Mesenchymal stem cell (in vitro differentiated cells and primary cell): ENCODE measurements around the gene CDKN2B.

Experiments
- DNase-seq: peaks from one replicate; pipeline ENCODE4 v3.0.0-alpha.2; 2013
- H2AFZ ChIP-seq: one replicate; pipeline ENCODE4 v1.6.1; 2013; ENCODE audit warnings: low read depth, mild to moderate bottlenecking, control low read depth, inconsistent platforms, low read length, moderate library complexity
- H2AK5ac ChIP-seq: 2 replicates; pipeline ENCODE4 v1.6.1; 2013; ENCODE audit warnings: low read length, moderate library complexity, mild to moderate bottlenecking, inconsistent platforms; ENCODE audit not compliant: severe bottlenecking
- H2BK120ac ChIP-seq: one replicate; pipeline ENCODE4 v1.6.1; 2013; ENCODE audit warnings: low read depth, mild to moderate bottlenecking, inconsistent platforms, low read length, moderate library complexity
- H2BK12ac ChIP-seq, 2 experiments: one replicate each; pipeline ENCODE4 v1.6.1; 2013; ENCODE audit warnings: inconsistent platforms in 2 of 2, low read length in 2 of 2, mild to moderate bottlenecking in 2 of 2, moderate library complexity in 2 of 2, control low read depth in 1 of 2
- H2BK15ac ChIP-seq: one replicate; pipeline ENCODE4 v1.6.1; 2013; ENCODE audit warnings: mild to moderate bottlenecking, low read depth, inconsistent platforms; ENCODE audit not compliant: poor library complexity, severe bottlenecking
- H2BK5ac ChIP-seq: 2 replicates; pipeline ENCODE4 v1.6.1; 2013; ENCODE audit warnings: low read depth, mild to moderate bottlenecking, low read length, control low read depth, inconsistent platforms; ENCODE audit not compliant: poor library complexity, severe bottlenecking
- H3K14ac ChIP-seq, 2 experiments: one replicate each; pipeline ENCODE4 v1.6.1; 2013; ENCODE audit warnings: inconsistent platforms in 2 of 2, low read length in 2 of 2, control low read depth in 1 of 2, mild to moderate bottlenecking in 1 of 2, moderate library complexity in 1 of 2
- H3K18ac ChIP-seq, 2 experiments: one replicate each; pipeline ENCODE4 v1.6.1; 2013; ENCODE audit warnings: inconsistent platforms in 2 of 2, low read length in 2 of 2, control low read depth in 1 of 2, low read depth in 1 of 2, mild to moderate bottlenecking in 1 of 2
- H3K23ac ChIP-seq, 2 experiments: one replicate each; pipeline ENCODE4 v1.6.1; 2013; ENCODE audit warnings: inconsistent platforms in 2 of 2, low read length in 2 of 2, mild to moderate bottlenecking in 2 of 2, moderate library complexity in 2 of 2, control low read depth in 1 of 2
- H3K27ac ChIP-seq: 2 replicates; pipeline ENCODE4 v1.5.1; 2013; ENCODE audit warnings: mild to moderate bottlenecking, moderate library complexity, low read length, control low read depth, inconsistent platforms; ENCODE audit not compliant: poor library complexity, severe bottlenecking
- H3K27me3 ChIP-seq, 2 experiments: 2 replicates each; pipeline versions ENCODE4 v1.6.1 to v1.7.0; 2013; ENCODE audit warnings: low read length in 2 of 2, mild to moderate bottlenecking in 2 of 2, moderate library complexity in 2 of 2, control low read depth in 1 of 2, inconsistent platforms in 1 of 2; ENCODE audit not compliant: control insufficient read depth in 1 of 2, insufficient read depth in 1 of 2
- H3K36me3 ChIP-seq, 2 experiments: 2 replicates each; pipeline versions ENCODE4 v1.6.1 to v1.7.0; 2013; ENCODE audit warnings: low read length in 2 of 2, control low read depth in 1 of 2, inconsistent platforms in 1 of 2, low read depth in 1 of 2, mild to moderate bottlenecking in 1 of 2; ENCODE audit not compliant: insufficient read depth in 2 of 2, control insufficient read depth in 1 of 2
- H3K4ac ChIP-seq, 2 experiments: one replicate each; pipeline ENCODE4 v1.6.1; 2013; ENCODE audit warnings: inconsistent platforms in 2 of 2, low read length in 2 of 2, mild to moderate bottlenecking in 2 of 2, moderate library complexity in 2 of 2, control low read depth in 1 of 2, low read depth in 1 of 2
- H3K4me1 ChIP-seq: 2 replicates; pipeline ENCODE4 v1.6.1; 2013; ENCODE audit warnings: low read depth, low read length, control low read depth; ENCODE audit not compliant: control insufficient read depth, insufficient read depth
- H3K4me2 ChIP-seq: 2 replicates; pipeline ENCODE4 v1.6.1; 2013; ENCODE audit warnings: low read length, mild to moderate bottlenecking, inconsistent platforms; ENCODE audit not compliant: poor library complexity, severe bottlenecking
- H3K4me3 ChIP-seq, 2 experiments: 2 replicates each; pipeline versions ENCODE4 v1.5.1 to v1.7.0; 2013; ENCODE audit warnings: low read length in 2 of 2, mild to moderate bottlenecking in 2 of 2, control low read depth in 1 of 2, low read depth in 1 of 2; ENCODE audit not compliant: insufficient read depth in 1 of 2
- H3K79me1 ChIP-seq: replicated peaks from 2 replicates; pipeline ENCODE4 v1.6.1; 2013; ENCODE audit warnings: mild to moderate bottlenecking, control low read depth, low read length, inconsistent platforms; ENCODE audit not compliant: poor library complexity, severe bottlenecking
- H3K9ac ChIP-seq: 2 replicates; pipeline ENCODE4 v1.7.0; 2013; ENCODE audit warnings: mild to moderate bottlenecking, low read length, moderate library complexity
- H3K9me3 ChIP-seq: 2 replicates; pipeline ENCODE4 v1.7.0; 2013; ENCODE audit warnings: mild to moderate bottlenecking, low read length; ENCODE audit not compliant: control insufficient read depth
- H4K8ac ChIP-seq: one replicate; pipeline ENCODE4 v1.6.1; 2013; ENCODE audit warnings: inconsistent platforms, mild to moderate bottlenecking, low read length, moderate library complexity
- H4K91ac ChIP-seq: one replicate; pipeline ENCODE4 v1.6.1; 2013; ENCODE audit warnings: mild to moderate bottlenecking, low read length, inconsistent platforms
- WGBS: methylation state at CpG from one replicate; pipeline ENCODE4 v1.1.7; 2013; ENCODE audit warnings: mixed read lengths; 5-methylcytosine and 5-hydroxymethylcytosine counted together

The CDKN2B gene

DNA sequence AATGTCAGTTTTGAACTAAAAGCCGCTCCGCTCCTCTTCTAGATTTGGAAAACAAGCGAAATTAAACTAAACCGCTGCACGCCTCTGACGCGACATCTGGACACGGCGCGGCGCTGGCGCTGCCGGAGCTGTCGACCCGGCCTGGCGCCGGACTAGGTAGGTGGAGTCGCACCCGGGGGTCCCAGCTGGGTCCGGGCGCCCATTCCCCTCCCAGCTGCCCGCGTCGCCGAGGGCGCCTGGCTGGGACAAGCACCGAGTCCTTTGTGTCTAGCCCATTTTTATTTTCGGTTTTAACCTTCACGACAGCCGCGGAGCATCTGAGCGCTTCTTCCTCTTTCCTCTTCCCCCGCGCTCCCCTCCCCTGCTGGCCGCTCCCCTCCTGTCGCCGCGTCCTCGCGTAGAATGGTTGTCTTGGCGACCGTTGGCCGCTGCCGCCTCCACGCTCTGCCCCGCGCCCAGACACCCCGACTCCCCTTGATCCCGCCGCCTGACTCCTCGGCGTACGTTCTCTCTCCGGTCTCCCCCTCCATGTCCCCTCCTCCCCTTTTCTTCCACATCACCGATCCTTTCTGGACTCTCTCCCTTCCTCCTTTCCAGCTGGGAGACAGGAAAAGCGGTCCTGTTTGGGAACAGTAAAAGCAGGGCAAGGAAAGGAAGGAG is 14.0 kb downstream of the CDKN2B start:
- peak overlapping the region; percentile 62 for H2BK5ac ChIP-seq
- H3K4ac ChIP-seq: peak overlapping the region; percentile 66 to 98
- peak overlapping the region; percentile 94 for H3K4me2 ChIP-seq
- peak overlapping the region; percentile 49 to 98 for H2BK12ac ChIP-seq
- no peaks in the 10 kb centered on the region for H3K9me3 ChIP-seq
- H3K9ac ChIP-seq: peak overlapping the region; percentile 96
- no peaks in the 10 kb centered on the region for H3K27me3 ChIP-seq
- peak overlapping the region; percentile 86 for H2BK15ac ChIP-seq
- peak overlapping the region; percentile 94 to 99 for H3K18ac ChIP-seq
- peak; percentile 92 for DNase-seq
- H4K8ac ChIP-seq: peak overlapping the region; percentile 98
- peak overlapping the region; percentile 93 to 96 for H3K4me3 ChIP-seq
- peak overlapping the region; percentile 95 for H3K27ac ChIP-seq
- H3K36me3 ChIP-seq: no peaks in the 10 kb centered on the region
- H2BK120ac ChIP-seq: peak overlapping the region; percentile 71
- WGBS: under 1% methylated on average over 51 of the region's 56 CpGs
- H3K23ac ChIP-seq: peak overlapping the region in 1 of 2 experiments; percentile 89
- peak overlapping the region; percentile 9 to 97 for H3K14ac ChIP-seq
- H2AK5ac ChIP-seq: no peak overlapping the region
- H4K91ac ChIP-seq: peak overlapping the region; percentile 87
- peaks cover 13% of the 10 kb centered on the region for H3K79me1 ChIP-seq
- peaks cover 8% of the 10 kb centered on the region for H3K4me1 ChIP-seq
- peak overlapping the region; percentile 98 for H2AFZ ChIP-seq

DNA sequence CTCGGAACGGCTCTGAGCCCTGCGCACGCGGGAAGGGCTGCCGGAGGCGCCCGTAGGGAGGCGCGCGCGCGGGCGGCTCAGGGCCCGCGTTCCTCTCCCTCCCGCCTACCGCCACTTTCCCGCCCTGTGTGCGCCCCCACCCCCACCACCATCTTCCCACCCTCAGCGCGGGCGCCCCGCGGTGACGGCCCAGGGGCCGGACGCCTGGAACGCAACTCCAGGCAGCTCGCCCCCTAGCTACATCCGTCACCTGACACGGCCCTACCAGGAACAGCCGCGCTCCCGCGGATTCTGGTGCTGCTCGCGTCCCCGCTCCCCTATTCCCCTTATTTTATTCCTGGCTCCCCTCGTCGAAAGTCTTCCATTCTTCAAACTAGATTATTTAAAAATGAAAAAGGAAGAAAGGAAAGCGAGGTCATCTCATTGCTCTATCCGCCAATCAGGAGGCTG is 14.5 kb downstream of the CDKN2B start, which contains the start of gene CDKN2B-AS1:
CDKN2B-AS1 (plus strand) TSS at position 236 of the 450 bp plus-strand sequence.
- H2AK5ac ChIP-seq: peak within 1 kb of the TSS; percentile 59
- H3K36me3 ChIP-seq: peaks cover 0 to 2% of the 10 kb centered on the region in 2 experiments
- peak within 1 kb of the TSS; percentile 92 for H4K91ac ChIP-seq
- peak; percentile 89 for DNase-seq
- peak within 1 kb of the TSS; percentile 53 to 98 for H2BK12ac ChIP-seq
- peak within 1 kb of the TSS; percentile 91 to 98 for H3K4ac ChIP-seq
- peak within 1 kb of the TSS; percentile 98 for H4K8ac ChIP-seq
- 0% methylated on average over 33 of the region's 43 CpGs for WGBS
- peak within 1 kb of the TSS; percentile 96 for H3K9ac ChIP-seq
- peak within 1 kb of the TSS; percentile 93 to 96 for H3K4me3 ChIP-seq
- H3K4me1 ChIP-seq: peaks cover 13% of the 10 kb centered on the region
- peak within 1 kb of the TSS; percentile 86 for H2BK15ac ChIP-seq
- peaks cover 17% of the 10 kb centered on the region for H3K79me1 ChIP-seq
- peak within 1 kb of the TSS; percentile 95 for H3K27ac ChIP-seq
- H3K14ac ChIP-seq: peak within 1 kb of the TSS; percentile 9 to 97
- H3K27me3 ChIP-seq: no peaks in the 10 kb centered on the region
- H2AFZ ChIP-seq: peak within 1 kb of the TSS; percentile 98
- H2BK5ac ChIP-seq: peak within 1 kb of the TSS; percentile 89
- no peaks in the 10 kb centered on the region for H3K9me3 ChIP-seq
- H3K18ac ChIP-seq: peak within 1 kb of the TSS; percentile 94 to 99
- peak within 1 kb of the TSS; percentile 95 for H3K4me2 ChIP-seq
- peak within 1 kb of the TSS; percentile 79 for H2BK120ac ChIP-seq
- H3K23ac ChIP-seq: peak within 1 kb of the TSS; percentile 34 to 89

- Histone ChIP-seq H2BK5ac (peak within 1 kb of the TSS; percentile 62), H3K18ac (peak within 1 kb of the TSS; percentile 94 to 99), H2AK5ac (peak within 1 kb of the TSS; percentile 59), H3K14ac (peak within 1 kb of the TSS; percentile 9 to 97), H4K91ac (peak within 1 kb of the TSS; percentile 92), H4K8ac (peak within 1 kb of the TSS; percentile 72), H3K4ac (peak within 1 kb of the TSS; percentile 91 to 98), H3K4me2 (peak within 1 kb of the TSS; percentile 95), H2BK120ac (peak within 1 kb of the TSS; percentile 79), H3K27ac (peak within 1 kb of the TSS; percentile 95), H3K36me3 (peaks cover 0 to 5% of the 10 kb centered on the region in 2 experiments), H3K27me3 (no peaks in the 10 kb centered on the region), H3K9me3 (no peaks in the 10 kb centered on the region), H3K9ac (peak within 1 kb of the TSS; percentile 96), H2BK15ac (peak within 1 kb of the TSS; percentile 86), H3K79me1 (peaks cover 17% of the 10 kb centered on the region), H3K23ac (peak within 1 kb of the TSS; percentile 34 to 89), H3K4me1 (peaks cover 16% of the 10 kb centered on the region), H3K4me3 (peak within 1 kb of the TSS; percentile 93 to 96), H2AFZ (peak within 1 kb of the TSS; percentile 98), H2BK12ac (peak within 1 kb of the TSS; percentile 53 to 98)
- 2% methylated on average over 28 of the region's 53 CpGs for WGBS
- peak; percentile 79 for DNase-seq
These were observed 15.1 kb downstream of the CDKN2B start, which contains the start of gene CDKN2A for GRCh38 chr9:21993893-21994555. Gene CDKN2A (minus strand): TSS chr9:21994392.

GRCh38 chr9:21993007-21993406 is 16.1 kb downstream of the CDKN2B start:
- Histone ChIP-seq H3K14ac (no peak overlapping the region), H3K79me1 (peaks cover 15% of the 10 kb centered on the region), H4K8ac (no peak overlapping the region), H3K27ac (peak overlapping the region; percentile 72), H3K9ac (peak overlapping the region; percentile 82), H3K4ac (no peak overlapping the region), H2AFZ (no peak overlapping the region), H2AK5ac (no peak overlapping the region), H3K4me1 (peaks cover 16% of the 10 kb centered on the region), H3K23ac (no peak overlapping the region), H3K4me2 (peak overlapping the region; percentile 95), H3K9me3 (no peaks in the 10 kb centered on the region), H3K4me3 (peak overlapping the region in 1 of 2 experiments; percentile 86), H2BK120ac (no peak overlapping the region), H3K36me3 (peaks cover 0 to 5% of the 10 kb centered on the region in 2 experiments), H2BK15ac (no peak overlapping the region), H2BK12ac (no peak overlapping the region), H2BK5ac (no peak overlapping the region), H3K27me3 (no peaks in the 10 kb centered on the region), H3K18ac (peak overlapping the region in 1 of 2 experiments; percentile 95), H4K91ac (no peak overlapping the region)
- DNase-seq: no peak
- 91% methylated on average over 2 of the region's 4 CpGs for WGBS
